Measurements from ENCODE around the gene PACS2.
"Not testable (repeated sequence)": the region's sequence is repeated elsewhere in the genome, so short reads cannot be mapped to it uniquely, and the experiment has no call there.

Gene PACS2

GRCh38 chr14:105351920-105352851 is 37.6 kb downstream of the PACS2 start:
- DNase-seq: peak; percentile 64 to 70

- DNase-seq: no peak
Observed at GRCh38 chr14:105353136-105353535, 38.6 kb downstream of the PACS2 start.

GRCh38 chr14:105354541-105354940 is 40.0 kb downstream of the PACS2 start:
- DNase-seq: no peak

GRCh38 chr14:105355049-105355575 is 40.6 kb downstream of the PACS2 start:
- DNase-seq: no peak

- no peak for DNase-seq
Observed at GRCh38 chr14:105355850-105356604, 41.5 kb downstream of the PACS2 start.

- no peak for DNase-seq
Observed at GRCh38 chr14:105356927-105357326, 42.4 kb downstream of the PACS2 start.

GRCh38 chr14:105357626-105358025 is 43.1 kb downstream of the PACS2 start:
- no peak for DNase-seq

- DNase-seq: no peak
Observed at GRCh38 chr14:105358140-105358846, 43.7 kb downstream of the PACS2 start.

GRCh38 chr14:105358943-105359342 is 44.4 kb downstream of the PACS2 start:
- no peak for DNase-seq

GRCh38 chr14:105361412-105361811 is 46.9 kb downstream of the PACS2 start:
- DNase-seq: not testable (repeated sequence)

GRCh38 chr14:105363847-105364708 is 49.5 kb downstream of the PACS2 start:
- no peak for DNase-seq

- no peak for DNase-seq
Observed at GRCh38 chr14:105365101-105365500, 50.6 kb downstream of the PACS2 start.

- no peak for DNase-seq
Observed at GRCh38 chr14:105365681-105366080, 51.1 kb downstream of the PACS2 start.

- DNase-seq: no peak
Observed at GRCh38 chr14:105366386-105367074, 52.0 kb downstream of the PACS2 start.

GRCh38 chr14:105367116-105368031 is 52.8 kb downstream of the PACS2 start:
- no peak for DNase-seq

GRCh38 chr14:105368032-105368417 is 53.5 kb downstream of the PACS2 start:
- DNase-seq: no peak

GRCh38 chr14:105368426-105368825 is 53.9 kb downstream of the PACS2 start:
- DNase-seq: no peak

- DNase-seq: no peak
Observed at GRCh38 chr14:105368910-105369652, 54.5 kb downstream of the PACS2 start.

- no peak for DNase-seq
Observed at GRCh38 chr14:105369653-105370040, 55.1 kb downstream of the PACS2 start.

- DNase-seq: no peak
Observed at GRCh38 chr14:105374389-105374788, 59.8 kb downstream of the PACS2 start.

Data from NCI-H1930 (cell line).